ENCODE results near the gene ADH7.

DNA sequence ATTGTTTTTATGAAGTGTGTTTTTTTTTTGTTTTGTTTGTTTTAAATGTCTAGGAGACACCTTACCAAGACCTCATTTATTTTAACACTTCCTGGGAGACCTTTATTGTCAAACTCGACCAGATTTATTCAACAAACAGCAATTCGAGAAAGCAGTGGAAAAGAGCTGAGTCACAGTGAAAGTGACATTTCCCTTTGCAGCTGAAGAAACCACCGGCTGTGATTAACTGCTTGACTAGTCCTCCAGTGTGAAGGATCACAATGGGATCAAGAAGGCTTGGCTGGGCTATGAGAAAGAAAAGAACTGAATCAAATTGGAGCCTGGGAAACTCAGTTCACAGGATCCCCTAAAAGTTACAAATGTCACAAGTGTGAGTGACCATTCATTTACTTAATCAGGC lies 11.9 kb upstream of the ADH7 start:
- TF ChIP-seq EZH2phosphoT487 (IDR thresholded peaks at IDR 0.05; ENCODE audit: insufficient read depth, low read depth) (no peak), EZH2 (IDR thresholded peaks at IDR 0.05; ENCODE audit: insufficient read depth, poor library complexity, severe bottlenecking) (no peak)

All from GM23248 (cell line).